Hepatocyte (in vitro differentiated cells): ENCODE measurements around the gene PLCG1.

Experiments
- EZH2 ChIP-seq: fragments of 200-600 bp; sonication (generic); IDR thresholded peaks from 2 replicates; pipeline ENCODE4 v1.6.1; 2016; ENCODE audit warnings: antibody characterized with exemption, mild to moderate bottlenecking, borderline replicate concordance
- TF ChIP-seq, protein P1 (sequence below): fragments of 200-600 bp; sonication (generic); IDR thresholded peaks from 2 replicates; pipeline ENCODE4 v1.5.1; 2016; ENCODE audit warnings: antibody characterized with exemption, mild to moderate bottlenecking; ENCODE audit not compliant: poor library complexity

DNA sequence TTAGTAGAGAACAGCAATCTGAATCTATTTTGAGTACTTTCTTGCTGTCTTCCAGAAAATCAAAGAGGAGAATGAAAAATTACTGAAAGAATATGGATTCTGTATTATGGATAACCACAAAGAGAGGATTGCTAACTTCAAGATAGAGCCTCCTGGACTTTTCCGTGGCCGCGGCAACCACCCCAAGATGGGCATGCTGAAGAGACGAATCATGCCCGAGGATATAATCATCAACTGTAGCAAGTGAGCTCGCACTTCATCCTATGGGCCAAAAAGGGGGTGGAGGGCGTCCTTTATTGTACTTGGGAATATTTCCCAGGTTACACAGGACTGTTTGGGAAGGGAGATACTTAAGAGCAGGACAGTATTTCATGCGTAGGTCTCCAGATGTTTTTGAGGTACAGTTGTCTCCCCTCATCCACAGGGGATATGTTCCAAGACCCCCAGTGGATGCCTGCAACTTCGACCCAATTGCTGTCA lies 37.3 kb upstream of the PLCG1 start:
- TF ChIP-seq, protein P1, sequence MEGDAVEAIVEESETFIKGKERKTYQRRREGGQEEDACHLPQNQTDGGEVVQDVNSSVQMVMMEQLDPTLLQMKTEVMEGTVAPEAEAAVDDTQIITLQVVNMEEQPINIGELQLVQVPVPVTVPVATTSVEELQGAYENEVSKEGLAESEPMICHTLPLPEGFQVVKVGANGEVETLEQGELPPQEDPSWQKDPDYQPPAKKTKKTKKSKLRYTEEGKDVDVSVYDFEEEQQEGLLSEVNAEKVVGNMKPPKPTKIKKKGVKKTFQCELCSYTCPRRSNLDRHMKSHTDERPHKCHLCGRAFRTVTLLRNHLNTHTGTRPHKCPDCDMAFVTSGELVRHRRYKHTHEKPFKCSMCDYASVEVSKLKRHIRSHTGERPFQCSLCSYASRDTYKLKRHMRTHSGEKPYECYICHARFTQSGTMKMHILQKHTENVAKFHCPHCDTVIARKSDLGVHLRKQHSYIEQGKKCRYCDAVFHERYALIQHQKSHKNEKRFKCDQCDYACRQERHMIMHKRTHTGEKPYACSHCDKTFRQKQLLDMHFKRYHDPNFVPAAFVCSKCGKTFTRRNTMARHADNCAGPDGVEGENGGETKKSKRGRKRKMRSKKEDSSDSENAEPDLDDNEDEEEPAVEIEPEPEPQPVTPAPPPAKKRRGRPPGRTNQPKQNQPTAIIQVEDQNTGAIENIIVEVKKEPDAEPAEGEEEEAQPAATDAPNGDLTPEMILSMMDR = no peak
- TF ChIP-seq EZH2 = no peak
